ENCODE data around the gene VCAM1.
"Not testable (repeated sequence)": the region's sequence is repeated elsewhere in the genome, so short reads cannot be mapped to it uniquely, and the experiment has no call there.

Gene VCAM1

GRCh38 chr1:100719490-100719889 lies at the start of gene VCAM1:
Gene VCAM1 (plus strand): TSS chr1:100719742. CDS start chr1:100719861, 119 bp downstream.
- in situ Hi-C loops (cut with MboI; ENCODE audit: low sequenced_read_pairs), result no loop called here

- in situ Hi-C loops (cut with MboI; ENCODE audit: low sequenced_read_pairs), result no loop called here
Observed at GRCh38 chr1:100670083-100670482, 49.5 kb upstream of the VCAM1 start.

GRCh38 chr1:100671601-100672000 lies 47.9 kb upstream of the VCAM1 start:
- in situ Hi-C loops (cut with MboI; ENCODE audit: low sequenced_read_pairs), result no loop called here

- in situ Hi-C loops (cut with MboI; ENCODE audit: low sequenced_read_pairs), result no loop called here
Observed at GRCh38 chr1:100683448-100684349, 35.8 kb upstream of the VCAM1 start.

- in situ Hi-C loops (cut with MboI; ENCODE audit: low sequenced_read_pairs), result no loop called here
Observed at GRCh38 chr1:100699744-100700143, 19.8 kb upstream of the VCAM1 start.

- in situ Hi-C loops (cut with MboI; ENCODE audit: low sequenced_read_pairs), result no loop called here
Observed at GRCh38 chr1:100700586-100700985, 19.0 kb upstream of the VCAM1 start.

GRCh38 chr1:100703052-100703451 lies 16.5 kb upstream of the VCAM1 start:
- in situ Hi-C loops (cut with MboI; ENCODE audit: low sequenced_read_pairs), result no loop called here

- in situ Hi-C loops (cut with MboI; ENCODE audit: low sequenced_read_pairs), result no loop called here
Observed at GRCh38 chr1:100703716-100704115, 15.8 kb upstream of the VCAM1 start.

- in situ Hi-C loops (cut with MboI; ENCODE audit: low sequenced_read_pairs), result no loop called here
Observed at GRCh38 chr1:100704473-100704872, 15.1 kb upstream of the VCAM1 start.

GRCh38 chr1:100706296-100706695 lies 13.2 kb upstream of the VCAM1 start:
- in situ Hi-C loops (cut with MboI; ENCODE audit: low sequenced_read_pairs), result no loop called here

- in situ Hi-C loops (cut with MboI; ENCODE audit: low sequenced_read_pairs), result no loop called here
Observed at GRCh38 chr1:100706856-100707255, 12.7 kb upstream of the VCAM1 start.

- in situ Hi-C loops (cut with MboI; ENCODE audit: low sequenced_read_pairs), result no loop called here
Observed at GRCh38 chr1:100708476-100709062, 11.0 kb upstream of the VCAM1 start.

- in situ Hi-C loops (cut with MboI; ENCODE audit: low sequenced_read_pairs), result no loop called here
Observed at GRCh38 chr1:100710906-100711682, 8.4 kb upstream of the VCAM1 start.

GRCh38 chr1:100713027-100713426 lies 6.5 kb upstream of the VCAM1 start:
- in situ Hi-C loops (cut with MboI; ENCODE audit: low sequenced_read_pairs), result not testable (repeated sequence)

GRCh38 chr1:100713626-100714025 lies 5.9 kb upstream of the VCAM1 start:
- in situ Hi-C loops (cut with MboI; ENCODE audit: low sequenced_read_pairs), result no loop called here

- in situ Hi-C loops (cut with MboI; ENCODE audit: low sequenced_read_pairs), result no loop called here
Observed at GRCh38 chr1:100714599-100714998, 4.9 kb upstream of the VCAM1 start.

- in situ Hi-C loops (cut with MboI; ENCODE audit: low sequenced_read_pairs), result no loop called here
Observed at GRCh38 chr1:100717218-100717617, 2.3 kb upstream of the VCAM1 start.

- in situ Hi-C loops (cut with MboI; ENCODE audit: low sequenced_read_pairs), result no loop called here
Observed at GRCh38 chr1:100718581-100718980, 961 bp upstream of the VCAM1 start.

- in situ Hi-C loops (cut with MboI; ENCODE audit: low sequenced_read_pairs), result no loop called here
Observed at GRCh38 chr1:100720101-100720500, 559 bp downstream of the VCAM1 start.

- in situ Hi-C loops (cut with MboI; ENCODE audit: low sequenced_read_pairs), result no loop called here
Observed at GRCh38 chr1:100720751-100721150, 1.2 kb downstream of the VCAM1 start.

GRCh38 chr1:100721526-100722207 lies 2.1 kb downstream of the VCAM1 start:
- in situ Hi-C loops (cut with MboI; ENCODE audit: low sequenced_read_pairs), result no loop called here

Data from HL-60/S4 treated with phorbol 12-myristate 13-acetate at 8.2 ng/mL for 4 days and 3 days (cell line).